A673 (cell line): ENCODE measurements around the gene MYLK. TPM values are rescaled to one million over a fixed set of nuclear protein-coding genes. Genes with fewer than 3 reads are reported as not detected.
"Not testable (repeated sequence)": the region's sequence is repeated elsewhere in the genome, so short reads cannot be mapped to it uniquely, and the experiment has no call there.

Source experiments
- BruUV-seq: library from RNA; stranded (reverse); fragments of 400-500 nt; replicated peaks from 2 replicates; lab custom pipeline; 2021; lab: Mats Ljungman, UMichigan
- CTCF ChIA-PET: fragments of 300-600 bp; sonication (Branson Sonifier 250); formaldehyde crosslinking; loops from one replicate; lab custom pipeline; 2022; ENCODE audit warnings: antibody characterized with exemption; lab: Charles Lee
- POLR2A ChIA-PET: fragments of 300-600 bp; sonication (Branson Sonifier 250); formaldehyde crosslinking; loops from one replicate; lab custom pipeline; 2022; ENCODE audit warnings: antibody characterized with exemption; ENCODE audit not compliant: low non-redundant PET; lab: Charles Lee
- DNase-seq: peaks from one replicate; pipeline ENCODE4 v3.0.0-alpha.2; 2015; ENCODE audit warnings: low spot score
- H3K27ac ChIP-seq: fragments of 200-600 bp; sonication (generic); 2 replicates; pipeline ENCODE4 v1.5.1; 2016; ENCODE audit warnings: mixed run types, low read depth, mild to moderate bottlenecking, mixed read lengths, antibody characterized with exemption, low read length; ENCODE audit not compliant: poor library complexity, severe bottlenecking
- H3K27me3 ChIP-seq: fragments of 200-600 bp; sonication (generic); replicated peaks from 2 replicates; pipeline ENCODE4 v1.6.1; 2017; ENCODE audit warnings: mixed run types, low read depth, mild to moderate bottlenecking, mixed read lengths, antibody characterized with exemption, low read length; ENCODE audit not compliant: insufficient read depth, poor library complexity
- H3K36me3 ChIP-seq: fragments of 200-600 bp; sonication (generic); 2 replicates; pipeline ENCODE4 v1.6.1; 2016; ENCODE audit warnings: mixed run types, mild to moderate bottlenecking, mixed read lengths, antibody characterized with exemption, low read length; ENCODE audit not compliant: insufficient read depth, poor library complexity, severe bottlenecking
- H3K4me1 ChIP-seq: fragments of 200-600 bp; sonication (generic); 2 replicates; pipeline ENCODE4 v1.6.1; 2017; ENCODE audit warnings: mixed run types, mild to moderate bottlenecking, mixed read lengths, antibody characterized with exemption, low read length; ENCODE audit not compliant: insufficient read depth, poor library complexity, severe bottlenecking
- H3K4me3 ChIP-seq: fragments of 200-600 bp; sonication (generic); 2 replicates; pipeline ENCODE4 v1.5.1; 2016; ENCODE audit warnings: low read depth, mixed run types, mild to moderate bottlenecking, mixed read lengths, low read length; ENCODE audit not compliant: poor library complexity, severe bottlenecking
- H3K9me3 ChIP-seq: fragments of 200-600 bp; sonication (generic); 2 replicates; pipeline ENCODE4 v1.6.1; 2016; ENCODE audit warnings: mixed run types, low read depth, mild to moderate bottlenecking, mixed read lengths, antibody characterized with exemption, low read length; ENCODE audit not compliant: poor library complexity, severe bottlenecking
- CTCF ChIP-seq: fragments of 300-800, 200-600 bp; sonication (generic); conservative IDR thresholded peaks from 2 replicates; pipeline ENCODE4 v1.5.1; 2017; ENCODE audit warnings: low read depth, mild to moderate bottlenecking, antibody characterized with exemption, low read length, moderate library complexity, mixed read lengths
- EZH2 ChIP-seq: fragments of 200-600 bp; sonication (generic); IDR thresholded peaks from 2 replicates; pipeline ENCODE4 v1.6.1; 2017; ENCODE audit warnings: borderline replicate concordance, low read depth, mild to moderate bottlenecking, mixed read lengths, antibody characterized with exemption, low read length; ENCODE audit not compliant: poor library complexity, severe bottlenecking
- intact Hi-C: fragments of 100-400 bp; cut with micrococcal nuclease; formaldehyde crosslinking; loops from one replicate; pipeline ENCODE4 v1.10.0; 2022; ENCODE audit not compliant: unreplicated experiment
- total RNA-seq: library from RNA; stranded (reverse); gene quantifications from 2 replicates; pipeline ENCODE4 v1.2.3, GENCODE V29; 2021

MYLK gene
- total RNA-seq, 1 experiment from 2014 or later = 3.9 TPM

- H3K27ac ChIP-seq = no peak overlapping the region
- POLR2A ChIA-PET = no interaction called here
Observed at GRCh38 chr3:123720638-123721037, 163.5 kb downstream of the MYLK start.

GRCh38 chr3:123719862-123720453, 164.2 kb downstream of the MYLK start:
- no peaks in the 10 kb centered on the region for H3K36me3 ChIP-seq
- no peaks in the 10 kb centered on the region for H3K4me1 ChIP-seq
- ChIA-PET POLR2A (no interaction called here), CTCF (interaction anchor here (0.6 to 1.2 kb wide), 2 partner anchors 67 to 241 kb away, joined by 3 to 9 read pairs; partner anchors contain the start of gene CCDC14)
- no peaks in the 10 kb centered on the region for H3K27me3 ChIP-seq
- intact Hi-C loops = loop anchor here (1.0 kb wide), 2 partner anchors 68 to 78 kb away; no protein-coding TSS in a partner anchor
- no peaks in the 10 kb centered on the region for H3K9me3 ChIP-seq
- TF ChIP-seq CTCF = no peak
- TF ChIP-seq EZH2 = no peak
- no peak overlapping the region for H3K4me3 ChIP-seq
- no TSS peak for BruUV-seq
- DNase-seq = peak; percentile 33
- no peak overlapping the region for H3K27ac ChIP-seq

More at GRCh38 chr3:123720638-123721037, 163.5 kb downstream of the MYLK start:
- H3K4me1 ChIP-seq = no peaks in the 10 kb centered on the region
- CTCF ChIA-PET = interaction anchor here (0.6 to 1.2 kb wide), 2 partner anchors 68 to 240 kb away, joined by 3 to 9 read pairs; partner anchors contain the start of gene CCDC14
- TF ChIP-seq CTCF (no peak), EZH2 (no peak)
- H3K36me3 ChIP-seq = no peaks in the 10 kb centered on the region
- no peaks in the 10 kb centered on the region for H3K9me3 ChIP-seq
- intact Hi-C loops = no loop called here
- no peak overlapping the region for H3K4me3 ChIP-seq
- BruUV-seq = no TSS peak
- H3K27me3 ChIP-seq = no peaks in the 10 kb centered on the region
- no peak for DNase-seq

- intact Hi-C loops = loop anchor here (1.0 kb wide), 2 partner anchors 67 to 77 kb away; no protein-coding TSS in a partner anchor
- peak; percentile 73 for TF ChIP-seq CTCF
- H3K9me3 ChIP-seq, POLR2A ChIA-PET, BruUV-seq, H3K27ac ChIP-seq, H3K4me1 ChIP-seq, H3K36me3 ChIP-seq, H3K4me3 ChIP-seq, H3K27me3 ChIP-seq: not testable (repeated sequence)
- CTCF ChIA-PET = interaction anchor here (0.9 to 1.2 kb wide), 2 partner anchors 67 to 77 kb away, joined by 6 to 14 read pairs; no protein-coding TSS in a partner anchor
- DNase-seq = peak; percentile 85
Observed at GRCh38 chr3:123719061-123719756, 164.9 kb downstream of the MYLK start.
